H1 (cell line): Measurements from ENCODE around the gene GTF2A1. TPM values are rescaled to one million over a fixed set of nuclear protein-coding genes. Genes with fewer than 3 reads are reported as not detected.

ENCODE experiments used
- CTBP2 ChIP-seq: IDR thresholded peaks from 2 replicates; pipeline ENCODE4 v1.7.0; 2011; ENCODE audit warnings: borderline replicate concordance, mild to moderate bottlenecking, moderate library complexity, mixed read lengths, low read length; ENCODE audit not compliant: insufficient read depth, insufficient read length
- MAFK ChIP-seq: IDR thresholded peaks from 2 replicates; pipeline ENCODE4 v1.6.1; 2012; ENCODE audit warnings: low read depth, mild to moderate bottlenecking, improper control_type of control experiment, low read length
- SP2 ChIP-seq: IDR thresholded peaks from 2 replicates; pipeline ENCODE4 v1.6.1; 2012; ENCODE audit warnings: mild to moderate bottlenecking, low read length, inconsistent platforms
- SUZ12 ChIP-seq: fragments of 200-600 bp; sonication (generic); IDR thresholded peaks from 2 replicates; pipeline ENCODE4 v1.6.1; 2012; ENCODE audit warnings: mild to moderate bottlenecking, inconsistent platforms, low read length, moderate library complexity, mixed read lengths
- TAF7 ChIP-seq: optimal IDR thresholded peaks from 2 replicates; pipeline ENCODE3; 2011; ENCODE audit warnings: low read depth, mild to moderate bottlenecking, inconsistent platforms, low read length, moderate library complexity, borderline replicate concordance
- polyA plus RNA-seq, 7 experiments: library from polyadenylated mRNA; depleted of rRNA in 3 of 7; stranded (reverse) in 5 of 7; unstranded in 2 of 7; fragments of >200 nt in 5 of 7; fragments of 200-250 nt in 2 of 7; gene quantifications; 1 replicate in 5 of 7; 2 replicates in 1 of 7; 4 replicates in 1 of 7; pipeline versions ENCODE4 v1.2.1 to v1.2.3, GENCODE V29; 2011 to 2013; ENCODE audit warnings: missing spikeins in 2 of 7, mixed read lengths in 2 of 7
- total RNA-seq: library from RNA; stranded (reverse); fragmentation: NEBNext Ultra II Directional; extraction: Animal tissue kit (Norgen Biotek cat#: 25700); gene quantifications from 2 replicates; pipeline ENCODE4 v1.2.1, GENCODE V29; 2021
- TF ChIP-seq, protein P1 (sequence below): IDR thresholded peaks from 2 replicates; pipeline ENCODE4 v1.6.1; 2012; ENCODE audit warnings: inconsistent platforms
- TF ChIP-seq, protein P2 (sequence below): IDR thresholded peaks from 2 replicates; pipeline ENCODE4 v1.6.1; 2011; ENCODE audit warnings: low read length, improper control_type of control experiment

The GTF2A1 gene
- total and polyA plus RNA-seq, 2 of the 8 experiments (the other 6 are each of a cell fraction or from before 2014, with no cell fraction given), result 24.1 to 57.8 TPM

DNA sequence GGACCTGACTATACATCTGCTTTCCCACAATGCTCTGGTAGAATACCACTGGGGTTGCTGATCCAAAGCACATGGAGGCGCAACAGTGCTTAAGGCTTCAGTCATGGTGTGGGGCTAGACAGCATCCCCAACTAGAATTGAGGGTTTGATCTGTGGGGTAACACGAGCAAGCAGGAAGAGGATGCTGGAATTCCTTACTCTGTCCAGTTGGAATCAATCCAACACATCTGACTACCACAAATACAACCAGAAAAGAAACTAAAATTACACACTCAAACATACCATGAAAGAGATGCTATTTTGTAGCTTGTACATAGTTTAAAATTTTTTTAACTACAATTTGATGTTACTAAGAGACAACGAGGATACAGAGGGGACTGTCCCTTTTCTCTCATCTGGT is 40.4 kb upstream of the GTF2A1 start (continued):
- TF ChIP-seq TAF7 (no peak), MAFK (no peak), SUZ12 (no peak), SP2 (no peak), CTBP2 (no peak)
- TF ChIP-seq, protein P1, sequence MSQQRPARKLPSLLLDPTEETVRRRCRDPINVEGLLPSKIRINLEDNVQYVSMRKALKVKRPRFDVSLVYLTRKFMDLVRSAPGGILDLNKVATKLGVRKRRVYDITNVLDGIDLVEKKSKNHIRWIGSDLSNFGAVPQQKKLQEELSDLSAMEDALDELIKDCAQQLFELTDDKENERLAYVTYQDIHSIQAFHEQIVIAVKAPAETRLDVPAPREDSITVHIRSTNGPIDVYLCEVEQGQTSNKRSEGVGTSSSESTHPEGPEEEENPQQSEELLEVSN, result no peak
- TF ChIP-seq, protein P2, sequence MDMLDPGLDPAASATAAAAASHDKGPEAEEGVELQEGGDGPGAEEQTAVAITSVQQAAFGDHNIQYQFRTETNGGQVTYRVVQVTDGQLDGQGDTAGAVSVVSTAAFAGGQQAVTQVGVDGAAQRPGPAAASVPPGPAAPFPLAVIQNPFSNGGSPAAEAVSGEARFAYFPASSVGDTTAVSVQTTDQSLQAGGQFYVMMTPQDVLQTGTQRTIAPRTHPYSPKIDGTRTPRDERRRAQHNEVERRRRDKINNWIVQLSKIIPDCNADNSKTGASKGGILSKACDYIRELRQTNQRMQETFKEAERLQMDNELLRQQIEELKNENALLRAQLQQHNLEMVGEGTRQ, result no peak
